ENCODE results near the gene NPTX1.

GRCh38 chr17:80428363-80428762 is 48.0 kb downstream of the NPTX1 start:
- TF ChIP-seq CTCF (IDR thresholded peaks at IDR 0.05; ENCODE audit: borderline replicate concordance, extremely low read depth, low read length, poor library complexity, severe bottlenecking) (no peak), EZH2 (IDR thresholded peaks at IDR 0.05; ENCODE audit: borderline replicate concordance, low read depth, low read length, severe bottlenecking) (no peak)
